ENCODE results near the gene ZYG11A. TPM values are rescaled to one million over a fixed set of nuclear protein-coding genes. Genes with fewer than 3 reads are reported as not detected.
"Not testable (repeated sequence)": the region's sequence is repeated elsewhere in the genome, so short reads cannot be mapped to it uniquely, and the experiment has no call there.

The ZYG11A gene
- total RNA-seq, 1 donor from 2014 or later = 0.26 TPM

DNA sequence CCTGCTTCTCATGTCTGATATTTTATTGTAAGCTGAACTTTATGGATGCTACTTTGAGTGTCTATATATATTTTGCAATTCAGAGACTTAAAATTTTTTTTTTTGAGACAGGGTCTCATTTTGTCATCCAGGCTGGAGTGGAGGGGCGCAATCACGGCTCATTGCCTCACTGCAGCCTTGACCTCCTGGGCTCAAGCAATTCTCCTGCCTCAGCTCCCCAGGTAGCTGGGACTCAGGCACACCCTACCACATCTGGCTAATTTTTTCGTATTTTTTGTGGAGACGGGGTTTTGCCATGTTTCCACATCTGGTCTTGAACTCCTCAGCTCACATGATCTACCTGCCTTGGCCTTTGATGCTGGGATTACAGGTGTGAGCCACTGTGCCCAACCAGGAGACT is 8.4 kb downstream of the ZYG11A start:
- Mint-ChIP-seq H3K9me3 (no peaks in the 10 kb centered on the region), H3K27me3 (ENCODE audit: insufficient read depth) (peaks cover 7% of the 10 kb centered on the region), H3K27ac (no peak overlapping the region), H3K36me3 (ENCODE audit: low read depth) (no peaks in the 10 kb centered on the region), H3K4me3 (no peak overlapping the region), H3K4me1 (ENCODE audit: low read depth) (no peaks in the 10 kb centered on the region)
- DNase-seq (ENCODE audit: low spot score) = no peak
- intact Hi-C loops (cut with micrococcal nuclease) = no loop called here

DNA sequence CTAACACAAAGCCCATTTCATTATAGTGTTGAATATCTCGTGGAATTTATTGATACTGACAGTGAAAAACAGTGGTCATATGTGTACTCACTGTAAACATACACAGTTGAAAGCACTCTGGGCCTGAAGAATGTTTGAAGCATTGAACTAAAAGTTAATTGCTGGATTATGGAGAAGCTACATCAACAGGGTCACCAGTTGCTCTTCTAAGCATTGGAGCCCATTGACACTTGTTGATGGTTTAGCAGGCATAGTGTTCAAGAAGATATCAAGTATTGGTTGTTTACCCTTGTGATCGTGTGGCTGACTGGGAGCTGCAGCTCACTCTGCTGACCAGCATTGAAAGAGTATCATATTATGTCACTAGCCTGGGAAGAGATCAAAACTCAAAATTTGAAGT is 10.3 kb downstream of the ZYG11A start:
- H3K9me3 Mint-ChIP-seq = no peaks in the 10 kb centered on the region
- H3K27me3 Mint-ChIP-seq (ENCODE audit: insufficient read depth) = no peaks in the 10 kb centered on the region
- no peaks in the 10 kb centered on the region for H3K4me1 Mint-ChIP-seq (ENCODE audit: low read depth)
- intact Hi-C loops (cut with micrococcal nuclease) = no loop called here
- H3K27ac Mint-ChIP-seq = no peak overlapping the region
- no peaks in the 10 kb centered on the region for H3K36me3 Mint-ChIP-seq (ENCODE audit: low read depth)
- H3K4me3 Mint-ChIP-seq = no peak overlapping the region
- no peak for DNase-seq (ENCODE audit: low spot score)

DNA sequence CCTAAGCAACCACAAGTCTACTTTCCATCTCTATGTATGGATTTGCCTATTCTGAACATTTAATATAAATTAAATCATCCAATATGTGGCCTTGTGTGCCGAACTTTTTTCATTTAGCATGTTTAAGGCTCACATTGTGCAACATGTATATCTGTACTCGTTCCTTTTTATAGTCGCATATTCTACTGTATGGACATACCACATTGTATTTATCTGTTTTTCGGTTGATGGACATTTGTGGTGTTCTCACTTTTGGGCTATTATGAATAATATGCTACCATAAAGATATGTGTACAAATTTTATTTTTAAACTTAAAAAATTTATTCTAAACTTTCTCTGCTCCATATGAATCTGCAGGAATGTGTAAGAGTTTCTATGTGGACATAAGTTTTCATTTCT is 13.0 kb downstream of the ZYG11A start:
- H3K4me1 Mint-ChIP-seq (ENCODE audit: low read depth) = no peaks in the 10 kb centered on the region
- intact Hi-C loops (cut with micrococcal nuclease) = no loop called here
- no peak overlapping the region for H3K27ac Mint-ChIP-seq
- H3K9me3 Mint-ChIP-seq = no peaks in the 10 kb centered on the region
- H3K4me3 Mint-ChIP-seq = no peak overlapping the region
- H3K36me3 Mint-ChIP-seq (ENCODE audit: low read depth) = no peaks in the 10 kb centered on the region
- H3K27me3 Mint-ChIP-seq (ENCODE audit: insufficient read depth) = no peaks in the 10 kb centered on the region
- DNase-seq (ENCODE audit: low spot score) = no peak

DNA sequence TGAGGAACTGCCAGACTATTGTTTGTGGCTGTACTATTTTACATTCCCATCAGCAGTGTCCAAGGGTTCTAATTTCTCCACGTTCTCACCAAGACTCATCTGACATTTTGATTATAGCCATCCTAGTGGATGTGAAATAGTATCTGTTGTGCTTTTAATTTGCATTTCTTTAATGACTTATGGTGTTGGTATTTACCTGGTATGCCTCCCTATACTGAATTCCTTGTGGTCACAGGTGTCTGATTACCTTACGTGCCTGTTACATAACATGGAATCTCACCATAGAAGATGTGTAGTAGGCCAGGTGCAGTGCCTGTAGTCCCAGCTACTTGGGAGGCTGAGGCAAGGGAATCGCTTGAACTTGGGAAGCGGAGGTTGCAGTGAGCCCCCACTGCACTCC is 13.5 kb downstream of the ZYG11A start:
- no peak for DNase-seq (ENCODE audit: low spot score)
- Mint-ChIP-seq H3K27ac (no peak overlapping the region), H3K9me3 (no peaks in the 10 kb centered on the region), H3K4me3 (no peak overlapping the region), H3K36me3 (ENCODE audit: low read depth) (no peaks in the 10 kb centered on the region), H3K4me1 (ENCODE audit: low read depth) (no peaks in the 10 kb centered on the region), H3K27me3 (ENCODE audit: insufficient read depth) (no peaks in the 10 kb centered on the region)
- intact Hi-C loops (cut with micrococcal nuclease) = no loop called here

DNA sequence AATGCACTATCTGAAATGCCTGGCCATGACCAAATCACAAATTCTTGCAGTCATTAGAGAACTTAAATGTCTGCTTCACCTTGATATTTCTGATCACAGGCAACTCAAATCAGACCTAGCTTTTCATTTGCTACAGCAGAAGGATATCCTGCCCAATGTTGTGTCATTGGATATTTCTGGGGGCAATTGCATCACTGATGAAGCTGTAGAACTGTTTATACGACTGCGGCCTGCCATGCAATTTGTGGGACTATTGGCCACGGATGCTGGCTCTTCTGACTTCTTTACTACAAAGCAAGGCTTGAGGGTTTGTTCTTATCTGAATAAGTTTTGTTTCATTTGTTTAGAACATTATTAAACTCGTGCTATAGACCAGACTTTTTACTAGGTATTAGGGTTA is 14.9 kb downstream of the ZYG11A start:
- no peak for DNase-seq (ENCODE audit: low spot score)

DNA sequence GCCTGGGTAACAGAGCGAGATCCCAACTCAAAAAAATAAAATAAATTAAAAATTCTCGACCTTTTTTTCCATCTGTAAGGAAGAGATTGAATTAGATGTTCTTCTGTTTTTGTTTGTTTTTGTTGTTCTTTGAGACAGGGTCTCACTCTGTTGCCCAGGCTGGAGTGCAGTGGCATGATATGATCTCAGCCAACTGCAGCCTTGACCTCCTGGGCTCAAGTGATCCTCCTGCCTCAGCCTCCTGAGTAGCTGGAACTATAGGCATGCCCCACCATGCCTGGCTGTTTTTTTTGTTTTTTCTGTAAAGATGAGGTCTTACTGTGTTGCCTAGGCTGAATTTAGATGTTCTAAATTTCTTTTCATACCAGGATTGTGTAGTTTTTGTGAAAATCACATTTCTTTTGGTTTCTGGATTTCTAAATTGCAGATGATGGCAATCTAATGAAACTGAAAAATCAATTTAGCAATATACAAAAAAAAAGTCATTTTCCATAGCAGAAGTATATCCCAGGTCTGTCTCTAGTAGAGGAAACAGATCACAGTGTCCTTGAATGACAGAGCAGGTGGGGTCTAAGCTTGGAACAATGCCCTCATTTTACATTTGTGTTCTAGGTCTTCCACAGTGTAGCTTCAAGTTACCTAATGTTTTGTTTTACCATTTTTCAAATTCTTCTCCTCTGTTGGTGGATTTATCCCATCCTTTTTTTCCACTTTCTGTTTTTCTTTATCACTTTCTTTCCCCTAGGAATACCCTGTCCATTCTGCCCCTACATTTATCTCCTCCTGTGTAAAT is 20.3 kb downstream of the ZYG11A start:
- Mint-ChIP-seq H3K4me1 (ENCODE audit: low read depth) (peaks cover 4% of the 10 kb centered on the region), H3K36me3 (ENCODE audit: low read depth) (no peaks in the 10 kb centered on the region), H3K27me3 (ENCODE audit: insufficient read depth) (no peaks in the 10 kb centered on the region), H3K4me3 (no peak overlapping the region), H3K27ac (no peak overlapping the region), H3K9me3 (no peaks in the 10 kb centered on the region)
- no peak for DNase-seq (ENCODE audit: low spot score)
- intact Hi-C loops (cut with micrococcal nuclease) = no loop called here

More for the DNA sequence above, 14.9 kb downstream of the ZYG11A start:
- H3K27me3 Mint-ChIP-seq (ENCODE audit: insufficient read depth) = no peaks in the 10 kb centered on the region
- intact Hi-C loops (cut with micrococcal nuclease) = no loop called here
- no peaks in the 10 kb centered on the region for H3K9me3 Mint-ChIP-seq
- no peaks in the 10 kb centered on the region for H3K4me1 Mint-ChIP-seq (ENCODE audit: low read depth)
- no peaks in the 10 kb centered on the region for H3K36me3 Mint-ChIP-seq (ENCODE audit: low read depth)
- no peak overlapping the region for H3K4me3 Mint-ChIP-seq
- H3K27ac Mint-ChIP-seq = no peak overlapping the region

DNA sequence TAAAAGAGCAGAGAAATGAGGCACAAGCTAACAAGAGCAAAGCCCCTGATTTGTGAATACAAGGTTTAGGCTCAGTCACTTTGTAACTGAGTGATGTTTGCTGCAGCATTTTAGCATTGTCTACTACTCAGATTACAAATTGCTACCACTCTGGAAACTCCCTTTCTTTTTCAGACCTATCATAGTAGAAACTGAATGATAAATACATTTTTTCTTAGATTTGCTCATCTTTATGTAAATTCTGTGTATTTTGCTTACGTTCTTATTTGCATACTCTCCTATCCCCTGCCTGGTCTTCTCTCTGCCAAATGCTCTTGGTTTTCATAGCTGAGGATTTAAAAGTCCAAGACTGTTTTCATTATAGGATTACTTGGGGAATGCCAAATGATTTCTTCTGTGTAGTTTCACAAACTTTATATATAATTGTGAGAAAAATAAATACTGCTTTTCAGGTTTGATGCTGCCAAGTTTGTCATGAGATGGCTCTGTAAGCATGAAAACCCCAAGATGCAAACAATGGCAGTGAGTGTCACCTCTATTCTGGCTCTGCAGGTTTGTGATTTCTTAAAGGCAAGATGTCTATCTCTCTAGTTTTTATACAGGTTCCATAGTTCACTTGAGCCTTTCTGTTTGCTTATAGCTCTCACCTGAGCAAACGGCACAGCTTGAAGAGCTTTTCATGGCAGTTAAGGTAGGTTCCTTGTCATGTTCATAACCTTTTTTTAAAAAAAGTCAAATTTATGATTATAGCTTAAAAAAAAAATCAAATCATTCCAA is 24.7 kb downstream of the ZYG11A start:
- no peak overlapping the region for H3K4me3 Mint-ChIP-seq
- no peak overlapping the region for H3K27ac Mint-ChIP-seq
- no peaks in the 10 kb centered on the region for H3K36me3 Mint-ChIP-seq (ENCODE audit: low read depth)
- no peak for DNase-seq (ENCODE audit: low spot score)
- intact Hi-C loops (cut with micrococcal nuclease) = no loop called here
- H3K9me3 Mint-ChIP-seq = no peaks in the 10 kb centered on the region
- H3K27me3 Mint-ChIP-seq (ENCODE audit: insufficient read depth) = peaks cover 3% of the 10 kb centered on the region
- H3K4me1 Mint-ChIP-seq (ENCODE audit: low read depth) = peaks cover 4% of the 10 kb centered on the region

DNA sequence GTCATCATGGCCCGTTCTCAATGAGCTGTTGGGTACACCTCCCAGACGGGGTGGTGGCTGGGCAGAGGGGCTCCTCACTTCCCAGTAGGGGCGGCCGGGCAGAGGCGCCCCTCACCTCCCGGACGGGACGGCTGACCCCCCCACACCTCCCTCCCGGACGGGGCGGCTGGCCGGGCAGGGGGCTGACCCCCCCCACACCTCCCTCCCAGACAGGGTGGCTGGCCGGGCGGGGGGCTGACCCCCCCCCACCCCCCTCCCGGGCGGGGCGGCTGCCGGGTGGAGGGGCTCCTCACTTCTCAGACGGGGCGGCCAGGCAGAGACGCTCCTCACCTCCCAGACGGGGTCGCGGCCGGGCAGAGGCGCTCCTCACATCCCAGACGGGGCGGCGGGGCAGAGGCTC is 27.2 kb downstream of the ZYG11A start:
- H3K9me3 Mint-ChIP-seq; H3K4me1 Mint-ChIP-seq (ENCODE audit: low read depth); H3K27me3 Mint-ChIP-seq (ENCODE audit: insufficient read depth); H3K4me3 Mint-ChIP-seq; H3K36me3 Mint-ChIP-seq (ENCODE audit: low read depth); H3K27ac Mint-ChIP-seq; DNase-seq (ENCODE audit: low spot score); intact Hi-C loops (cut with micrococcal nuclease): not testable (repeated sequence)

DNA sequence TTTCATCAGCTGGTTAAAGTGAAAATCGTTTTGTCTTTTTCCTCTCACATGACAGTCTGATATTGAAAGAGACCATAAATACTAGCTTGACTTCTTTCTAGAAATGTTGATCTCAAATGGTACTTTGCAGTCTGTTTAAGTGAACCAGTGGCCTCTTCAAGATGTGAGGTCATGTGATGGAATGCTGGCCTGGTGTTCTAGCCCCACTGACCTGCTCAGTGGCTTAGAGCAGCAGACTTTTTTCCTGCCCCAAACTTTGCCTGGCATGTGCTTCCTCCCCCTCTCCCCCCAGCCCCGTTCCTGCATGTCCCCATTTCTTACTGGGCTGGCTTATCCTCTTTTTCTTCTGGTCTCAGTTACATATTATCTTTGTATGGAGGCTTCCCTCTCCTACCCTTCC is 34.3 kb downstream of the ZYG11A start:
- Mint-ChIP-seq H3K27me3 (ENCODE audit: insufficient read depth) (peaks cover 1% of the 10 kb centered on the region), H3K4me1 (ENCODE audit: low read depth) (no peaks in the 10 kb centered on the region)

DNA sequence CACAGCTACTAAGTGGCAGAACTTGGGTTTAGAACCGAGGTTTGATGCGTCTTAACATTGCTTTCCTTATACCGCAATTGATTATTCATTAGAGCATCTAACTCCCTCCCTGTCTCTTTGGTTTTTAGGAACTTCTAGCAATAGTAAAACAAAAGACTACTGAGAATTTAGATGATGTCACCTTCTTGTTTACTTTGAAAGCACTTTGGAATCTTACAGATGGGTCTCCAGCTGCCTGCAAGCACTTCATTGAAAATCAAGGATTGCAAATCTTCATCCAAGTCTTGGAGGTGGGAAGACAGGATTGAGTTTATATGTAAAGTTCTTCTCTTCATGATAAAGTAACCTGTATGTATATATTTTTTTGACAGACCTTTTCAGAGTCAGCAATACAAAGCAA is 35.0 kb downstream of the ZYG11A start:
- Mint-ChIP-seq H3K27ac (no peak overlapping the region), H3K4me1 (ENCODE audit: low read depth) (no peaks in the 10 kb centered on the region), H3K36me3 (ENCODE audit: low read depth) (no peaks in the 10 kb centered on the region), H3K27me3 (ENCODE audit: insufficient read depth) (peaks cover 3% of the 10 kb centered on the region), H3K4me3 (no peak overlapping the region), H3K9me3 (no peaks in the 10 kb centered on the region)
- no peak for DNase-seq (ENCODE audit: low spot score)
- intact Hi-C loops (cut with micrococcal nuclease) = no loop called here

More for the DNA sequence above, 34.3 kb downstream of the ZYG11A start:
- no peaks in the 10 kb centered on the region for H3K9me3 Mint-ChIP-seq
- H3K27ac Mint-ChIP-seq = no peak overlapping the region
- intact Hi-C loops (cut with micrococcal nuclease) = no loop called here
- no peak for DNase-seq (ENCODE audit: low spot score)
- no peaks in the 10 kb centered on the region for H3K36me3 Mint-ChIP-seq (ENCODE audit: low read depth)
- no peak overlapping the region for H3K4me3 Mint-ChIP-seq

DNA sequence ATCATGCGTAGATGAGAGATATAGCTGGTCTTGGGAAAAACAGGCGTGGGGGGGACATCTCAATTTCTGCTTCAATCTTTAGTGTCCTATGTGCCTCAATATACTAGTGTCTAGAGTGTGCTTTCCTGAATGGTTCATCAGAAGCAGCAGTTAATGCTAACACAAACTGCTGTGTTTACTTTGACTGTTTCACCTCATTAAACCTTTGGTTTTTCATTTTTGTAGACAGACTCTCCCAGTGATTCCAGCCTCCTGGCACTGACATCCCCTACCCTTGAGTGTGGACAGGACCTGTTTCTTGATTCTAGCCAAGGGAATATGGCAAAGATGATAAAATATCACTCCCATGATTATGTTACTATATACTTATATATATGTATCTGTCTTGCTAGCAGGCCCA is 37.6 kb downstream of the ZYG11A start:
- Mint-ChIP-seq H3K27ac (no peak overlapping the region), H3K4me1 (ENCODE audit: low read depth) (no peaks in the 10 kb centered on the region), H3K36me3 (ENCODE audit: low read depth) (no peaks in the 10 kb centered on the region), H3K27me3 (ENCODE audit: insufficient read depth) (peaks cover 3% of the 10 kb centered on the region), H3K9me3 (no peaks in the 10 kb centered on the region), H3K4me3 (no peak overlapping the region)
- intact Hi-C loops (cut with micrococcal nuclease) = no loop called here
- no peak for DNase-seq (ENCODE audit: low spot score)

DNA sequence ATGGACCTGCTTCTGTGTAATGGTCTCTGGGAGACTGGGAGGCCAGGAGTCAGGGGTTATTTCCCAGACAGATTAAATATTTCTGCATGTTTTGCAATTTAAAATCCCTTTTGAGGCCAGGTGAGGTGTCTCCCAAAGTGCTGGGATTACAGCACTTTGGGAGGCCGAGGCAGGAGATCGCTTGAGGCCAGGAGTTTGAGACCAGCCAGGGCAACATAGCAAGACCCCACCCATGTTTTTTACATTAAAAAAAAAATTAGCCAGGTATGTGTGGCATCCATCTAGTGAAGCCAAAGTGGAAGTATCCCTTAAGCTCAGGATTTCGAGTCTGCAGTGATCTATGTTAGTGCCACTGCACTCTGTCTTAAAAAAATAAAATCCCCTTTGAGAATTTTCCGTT is 44.9 kb downstream of the ZYG11A start:
- H3K36me3 Mint-ChIP-seq (ENCODE audit: low read depth) = no peaks in the 10 kb centered on the region
- intact Hi-C loops (cut with micrococcal nuclease) = no loop called here
- H3K9me3 Mint-ChIP-seq = no peaks in the 10 kb centered on the region
- no peaks in the 10 kb centered on the region for H3K4me1 Mint-ChIP-seq (ENCODE audit: low read depth)
- H3K27me3 Mint-ChIP-seq (ENCODE audit: insufficient read depth) = peaks cover 2% of the 10 kb centered on the region
- DNase-seq (ENCODE audit: low spot score) = no peak
- H3K27ac Mint-ChIP-seq = no peak overlapping the region
- no peak overlapping the region for H3K4me3 Mint-ChIP-seq

DNA sequence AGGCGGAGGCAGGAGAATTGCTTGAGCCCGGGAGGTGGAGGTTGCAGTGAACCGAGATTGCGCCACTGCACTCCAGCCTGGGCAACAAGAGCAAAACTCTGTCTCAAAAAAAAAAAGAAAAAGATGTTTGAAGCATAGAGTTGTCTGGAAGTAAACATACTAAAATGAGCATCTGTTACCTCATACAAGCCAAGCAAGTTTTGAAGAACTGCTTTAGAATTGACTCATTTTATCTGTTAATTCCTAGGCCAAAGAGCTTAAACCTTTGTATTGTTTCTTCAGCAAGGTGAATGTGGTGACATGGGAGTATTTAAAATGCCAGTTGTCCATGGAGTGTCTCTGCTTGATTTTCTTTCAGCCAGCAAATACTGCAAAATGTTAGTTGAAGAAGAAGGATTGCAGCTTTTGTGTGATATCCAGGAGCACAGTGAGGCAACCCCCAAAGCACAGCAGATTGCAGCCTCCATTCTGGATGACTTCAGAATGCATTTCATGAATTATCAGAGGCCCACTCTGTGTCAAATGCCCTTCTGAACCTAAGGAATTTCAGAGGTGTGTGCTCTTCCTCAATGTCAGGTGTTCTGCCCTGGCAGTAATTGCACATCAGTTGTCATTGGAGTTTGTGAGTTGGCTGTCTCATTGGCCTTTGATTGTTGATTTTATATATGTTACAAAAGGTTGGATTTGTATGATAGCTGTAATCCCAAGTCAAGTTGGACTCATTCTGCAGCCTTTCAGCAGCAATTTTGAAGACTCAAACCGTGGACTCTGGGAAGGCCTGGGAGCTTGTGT is 50.1 kb downstream of the ZYG11A start:
- Mint-ChIP-seq H3K4me3 (no peak overlapping the region), H3K9me3 (no peaks in the 10 kb centered on the region), H3K27me3 (ENCODE audit: insufficient read depth) (peaks cover 2% of the 10 kb centered on the region), H3K4me1 (ENCODE audit: low read depth) (no peaks in the 10 kb centered on the region), H3K27ac (no peak overlapping the region), H3K36me3 (ENCODE audit: low read depth) (no peaks in the 10 kb centered on the region)
- no peak for DNase-seq (ENCODE audit: low spot score)
- intact Hi-C loops (cut with micrococcal nuclease) = no loop called here
